HG03280 (cell line): Measurements from ENCODE around the gene SIPA1.

Experiments used
- ATAC-seq: cut with Tn5 transposase; IDR thresholded peaks from one replicate; pipeline ENCODE4 v1.9.1; 2021; ENCODE audit warnings: mild to moderate bottlenecking, moderate library complexity; ENCODE audit not compliant: unreplicated experiment

Gene SIPA1

DNA sequence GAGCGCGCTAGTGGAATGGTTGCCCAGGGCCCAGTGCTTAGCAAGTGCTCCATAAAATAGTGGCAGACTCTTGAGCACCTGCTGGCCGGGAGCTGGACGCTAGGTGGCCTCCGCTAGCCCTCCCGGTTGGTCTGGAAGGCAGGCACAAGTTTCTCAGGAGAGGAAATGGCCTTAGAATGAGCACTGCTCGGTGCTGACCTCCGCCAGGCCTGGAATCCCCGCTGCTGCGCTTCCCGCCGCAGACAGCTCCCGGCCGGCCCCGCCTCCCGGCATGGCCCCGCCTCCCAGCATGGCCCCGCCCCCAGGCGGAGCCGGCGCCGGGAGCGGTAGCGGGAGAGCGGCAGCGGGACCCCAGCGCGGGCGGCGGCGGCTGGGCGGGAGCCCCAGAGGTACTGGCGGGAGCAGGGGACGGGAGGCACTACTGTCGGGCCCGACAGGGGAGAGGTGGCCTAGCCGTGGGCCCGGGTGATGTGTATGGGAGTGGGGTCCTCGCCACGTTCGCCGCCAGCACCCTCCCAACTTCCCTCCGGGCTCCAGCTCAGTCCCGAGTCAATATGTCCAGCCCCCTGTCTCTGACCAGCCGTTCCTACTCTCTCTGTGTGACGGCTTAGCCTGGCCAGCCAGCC lies at the start of gene SIPA1:
Gene SIPA1, plus strand, starts transcription at position 308 of the 626 bp plus-strand sequence. CDS start 2,821 bp downstream, outside the sequence.
- peak; percentile 55 for ATAC-seq

DNA sequence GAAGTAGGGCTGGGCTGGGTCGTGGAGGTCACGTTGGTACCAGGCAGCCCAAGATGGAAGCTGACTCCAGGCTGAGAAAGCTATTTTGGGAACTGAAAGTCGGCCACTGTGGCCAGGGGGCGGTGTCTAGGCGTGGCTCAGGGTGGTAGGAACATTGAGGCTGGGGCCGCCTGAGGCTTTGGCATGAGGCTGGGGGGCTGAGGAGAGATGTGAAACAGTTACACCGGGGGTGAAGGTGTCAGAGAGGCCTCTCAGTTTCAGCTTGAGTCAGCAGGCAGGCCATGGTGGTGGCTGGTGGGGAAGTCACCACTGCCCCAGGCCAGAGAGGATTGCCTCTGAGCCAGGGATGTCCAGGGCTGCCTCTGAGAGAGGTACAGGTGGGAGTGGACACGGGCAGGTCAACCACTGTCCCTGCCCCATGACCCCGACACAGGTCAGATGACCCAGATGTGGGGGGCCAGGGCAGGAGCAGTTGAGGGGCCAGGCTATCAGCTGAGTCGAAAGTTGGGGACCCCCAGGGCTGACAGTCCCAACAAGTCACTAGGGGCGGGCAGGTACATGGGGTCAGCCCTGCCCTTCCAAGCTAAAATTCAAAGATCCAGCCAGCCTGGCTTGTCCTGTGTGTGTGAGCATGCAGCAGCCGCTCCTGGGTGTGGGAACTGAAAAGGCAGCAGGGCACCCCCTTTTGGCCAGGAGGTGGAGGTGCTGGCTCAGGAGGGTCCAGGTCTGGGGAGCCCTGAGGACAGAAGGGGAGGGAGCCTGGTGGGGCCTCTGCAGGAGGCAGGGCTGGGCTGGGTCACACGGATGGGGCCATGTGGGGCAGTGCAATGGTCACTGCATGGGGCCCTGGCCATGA lies 49.5 kb upstream of the SIPA1 start:
- ATAC-seq, result peak; percentile 73

- ATAC-seq, result no peak
Observed at GRCh38 chr11:65589444-65590239, 48.3 kb upstream of the SIPA1 start.

DNA sequence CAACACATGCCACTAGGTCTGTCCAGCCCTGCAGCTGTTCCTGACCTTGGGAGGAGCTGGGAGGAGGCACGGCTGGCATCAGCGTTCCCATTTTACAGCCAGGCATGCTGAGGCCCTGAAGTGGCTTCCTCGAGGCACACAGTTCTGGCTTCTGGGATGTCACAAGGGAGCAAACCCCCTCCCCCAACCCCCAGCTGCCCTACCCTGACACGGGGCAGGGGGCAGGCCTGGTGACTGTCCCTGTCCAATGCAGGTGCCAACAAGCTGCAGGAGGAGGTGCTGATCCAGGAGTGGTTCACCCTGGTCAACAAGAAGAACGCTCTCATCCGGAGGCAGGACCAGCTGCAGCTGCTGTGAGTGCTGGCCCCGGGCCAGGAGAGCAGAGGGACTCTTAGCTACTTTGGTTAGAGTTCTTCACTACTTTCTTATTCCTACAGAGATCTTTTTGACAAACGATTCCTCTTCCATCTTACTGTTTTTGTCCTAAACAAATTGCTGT lies 47.6 kb upstream of the SIPA1 start:
- no peak for ATAC-seq

GRCh38 chr11:65591939-65592857 lies 45.7 kb upstream of the SIPA1 start:
- ATAC-seq, result no peak

DNA sequence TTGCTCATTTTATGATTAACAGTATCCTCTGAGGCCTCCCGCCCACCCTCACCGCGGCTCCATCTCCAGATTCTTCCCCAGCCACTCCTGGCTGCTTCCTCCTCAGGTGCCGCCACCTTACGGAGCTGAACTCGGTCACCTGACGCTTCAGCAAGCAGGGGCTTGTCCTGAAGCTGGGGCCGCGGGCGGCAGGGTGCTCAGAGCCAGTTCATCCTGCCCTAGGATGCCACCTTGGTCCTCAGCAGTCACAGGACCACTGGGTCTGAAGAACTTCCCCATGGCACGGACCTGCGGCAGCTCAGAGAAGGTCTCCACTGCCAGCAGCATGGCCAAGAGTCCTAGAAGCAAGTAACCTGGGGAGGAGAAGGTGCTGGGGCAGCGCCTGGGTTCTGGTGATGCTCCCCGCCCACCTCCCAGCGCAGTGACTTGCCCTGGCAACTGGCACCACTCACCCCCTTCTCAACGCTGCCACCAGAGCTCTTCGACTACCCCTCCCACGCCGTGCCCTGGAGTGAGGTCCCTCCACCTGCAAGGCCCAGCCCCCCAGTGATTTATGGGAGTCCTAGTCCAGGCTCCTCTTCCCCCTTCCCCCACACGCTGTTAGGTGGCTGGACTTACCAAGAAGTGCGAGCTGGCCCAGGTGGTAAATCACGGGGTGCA lies 44.9 kb upstream of the SIPA1 start:
- ATAC-seq, result no peak

DNA sequence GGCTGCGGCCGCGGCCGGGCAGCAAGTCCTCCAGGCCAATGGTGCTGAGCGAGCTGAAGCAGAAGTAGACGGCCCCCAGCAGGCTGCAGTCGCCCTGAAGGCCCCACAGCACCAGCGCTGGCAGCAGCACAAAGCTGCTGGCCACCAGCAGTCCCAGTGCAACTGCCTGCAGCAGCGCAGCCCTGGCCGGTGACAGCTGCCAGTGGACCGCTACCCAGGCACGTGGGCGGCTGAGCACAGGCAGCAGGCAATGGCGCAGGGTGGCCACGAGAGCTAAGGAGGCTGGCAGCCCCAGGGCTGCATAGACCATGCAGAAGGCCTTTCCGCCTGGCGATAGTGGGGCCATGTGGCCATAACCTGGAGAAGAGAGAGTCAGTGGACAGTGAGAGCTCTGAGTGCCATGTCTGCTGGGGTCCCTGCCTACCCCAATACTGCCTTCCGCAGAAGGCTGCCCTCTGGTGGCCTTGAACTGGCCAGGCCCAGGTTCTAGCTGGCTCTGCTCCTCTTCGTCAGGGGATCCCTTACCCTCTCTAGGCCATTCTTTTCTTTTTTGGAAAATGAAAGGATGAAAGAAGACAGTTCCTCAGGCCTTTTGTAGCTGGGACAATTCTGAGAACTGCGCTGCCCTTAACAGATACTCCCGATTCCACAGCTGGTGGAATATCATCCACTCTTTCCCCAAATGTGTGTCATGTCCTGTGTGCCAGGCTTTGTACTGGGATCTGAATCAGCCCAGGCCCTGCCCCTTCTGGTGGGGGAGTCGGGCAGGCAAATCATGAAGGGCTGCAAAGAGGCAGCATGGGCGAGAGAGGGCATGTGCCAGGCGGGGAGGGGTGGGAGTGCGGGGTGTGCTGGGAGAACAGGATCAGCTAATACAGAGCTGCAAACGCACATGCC lies 44.1 kb upstream of the SIPA1 start:
- ATAC-seq, result no peak

- no peak for ATAC-seq
Observed at GRCh38 chr11:65595131-65595530, 42.8 kb upstream of the SIPA1 start.

DNA sequence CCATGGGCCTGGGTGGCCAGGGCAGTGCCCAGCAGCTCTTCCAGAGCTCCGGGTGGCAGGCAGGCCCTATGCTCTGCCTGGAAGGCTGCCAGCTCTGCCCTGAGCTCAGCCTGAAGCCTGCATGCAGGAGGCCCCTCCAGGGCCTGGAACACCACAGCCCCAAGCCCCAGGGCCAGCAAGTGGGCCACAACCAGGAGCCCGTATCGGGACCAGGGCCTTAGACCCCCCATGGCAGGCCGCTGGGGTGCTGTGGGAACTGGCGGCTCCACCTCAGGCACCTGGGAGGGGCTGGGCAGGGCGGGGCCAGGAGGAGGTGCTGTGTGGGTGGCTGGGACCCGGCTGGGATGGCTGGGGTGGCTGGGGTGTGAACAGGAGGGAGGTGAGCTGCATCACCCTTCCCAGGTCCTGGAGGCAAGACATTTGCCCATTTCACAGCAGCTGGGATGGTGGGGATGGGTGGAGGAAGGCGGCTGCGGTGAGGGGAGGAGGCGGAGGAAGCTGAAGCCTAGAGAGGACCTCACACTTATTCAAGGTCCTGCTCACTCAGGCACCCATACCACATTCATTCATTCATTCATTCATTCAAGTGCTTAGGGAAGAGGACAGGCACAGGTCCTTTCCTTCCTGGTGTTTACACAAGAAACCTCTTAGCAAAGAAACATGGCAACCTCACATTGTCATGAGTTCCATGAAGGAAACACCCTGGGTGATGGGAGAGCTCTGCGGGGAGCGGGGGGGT lies 42.2 kb upstream of the SIPA1 start, which contains the start of gene KCNK7:
Gene KCNK7, minus strand, starts transcription at position 258 of the 739 bp plus-strand sequence. Its CDS starts 28 bp downstream, at position 230.
- no peak for ATAC-seq

GRCh38 chr11:65596520-65596919 lies 41.4 kb upstream of the SIPA1 start:
- no peak for ATAC-seq

GRCh38 chr11:65598258-65598699 lies 39.6 kb upstream of the SIPA1 start:
- no peak for ATAC-seq

GRCh38 chr11:65599216-65599954 lies 38.5 kb upstream of the SIPA1 start:
- no peak for ATAC-seq

DNA sequence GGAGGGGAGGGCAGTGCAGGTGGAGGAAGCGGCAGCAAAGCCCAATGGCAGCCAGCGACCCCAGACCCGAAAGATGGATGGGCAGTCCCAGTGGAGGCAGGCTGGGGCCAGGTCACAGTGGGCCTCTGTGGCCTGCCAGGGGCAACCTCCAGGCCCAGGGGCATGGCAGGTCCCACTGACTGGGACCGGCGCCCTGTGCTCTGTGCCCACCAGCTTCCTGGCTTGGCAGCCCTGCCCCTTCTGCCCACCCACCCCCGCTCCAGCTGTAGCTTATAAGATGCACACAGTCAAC lies 38.0 kb upstream of the SIPA1 start:
- ATAC-seq, result no peak

DNA sequence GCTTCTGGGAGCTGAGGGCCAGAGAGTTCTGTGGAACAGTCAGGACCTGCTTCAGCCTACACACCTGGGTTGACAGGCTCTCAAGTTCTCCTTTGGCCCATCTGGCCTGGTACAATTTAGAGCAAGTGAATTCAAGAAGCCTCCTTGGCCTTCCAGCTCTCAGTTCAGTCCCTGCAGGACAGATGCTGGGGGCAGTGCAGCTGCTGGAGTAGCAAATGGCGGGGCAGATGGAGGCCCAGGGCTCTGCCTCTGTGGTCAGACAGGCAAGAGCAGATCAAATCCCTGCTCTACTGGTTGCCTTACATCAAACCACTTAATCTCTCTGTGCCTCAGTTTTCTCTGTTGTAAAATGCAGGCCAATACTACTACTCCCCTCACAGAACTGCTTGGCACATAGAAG lies 33.6 kb upstream of the SIPA1 start:
- ATAC-seq, result no peak

GRCh38 chr11:65606876-65607613 lies 30.9 kb upstream of the SIPA1 start:
- ATAC-seq, result no peak

- no peak for ATAC-seq
Observed at GRCh38 chr11:65607614-65608426, 30.1 kb upstream of the SIPA1 start.
